Cardiac muscle cell (in vitro differentiated cells and primary cell): ENCODE measurements around the gene B9D1. TPM values are rescaled to one million over a fixed set of nuclear protein-coding genes. Genes with fewer than 3 reads are reported as not detected.

Source experiments
- DNase-seq, 2 donors: peaks; one replicate each; pipeline versions ENCODE4 v3.0.0 to v3.0.0-alpha.2; 2010 to 2017; ENCODE audit warnings: low read depth in 1 of 2, low spot score in 1 of 2
- H3K27ac ChIP-seq: fragments of 200-600 bp; sonication (generic); 2 replicates; pipeline ENCODE4 v1.5.1; 2016
- H3K27me3 ChIP-seq: fragments of 200-600 bp; sonication (generic); 2 replicates; pipeline ENCODE4 v1.6.0; 2016; ENCODE audit warnings: control low read depth
- H3K36me3 ChIP-seq: fragments of 200-600 bp; sonication (generic); 2 replicates; pipeline ENCODE4 v1.5.1; 2016; ENCODE audit warnings: control low read depth
- H3K4me1 ChIP-seq: fragments of 200-600 bp; sonication (generic); 2 replicates; pipeline ENCODE4 v1.8.1; 2017; ENCODE audit warnings: low read depth, mild to moderate bottlenecking, mixed run types
- H3K4me3 ChIP-seq: fragments of 200-600 bp; sonication (generic); 2 replicates; pipeline ENCODE4 v1.5.1; 2016; ENCODE audit warnings: mild to moderate bottlenecking
- H3K9me3 ChIP-seq: fragments of 200-600 bp; sonication (generic); 2 replicates; pipeline ENCODE4 v1.5.1; 2017; ENCODE audit warnings: low read depth, mild to moderate bottlenecking, control low read depth
- polyA plus RNA-seq: library from polyadenylated mRNA; unstranded; fragments of >200 nt; fragmentation: Nextera tagmentation; extraction: Ambion mirVana; gene quantifications from 2 replicates; pipeline ENCODE4 v1.2.1, GENCODE V29; 2016
- total RNA-seq: library from RNA; depleted of rRNA; stranded (reverse); fragments of >200 nt; gene quantifications from 2 replicates; pipeline ENCODE4 v1.2.3, GENCODE V29; 2016
- TF ChIP-seq, protein P1 (sequence below): IDR thresholded peaks from 2 replicates; pipeline ENCODE4 v1.5.1; 2012; ENCODE audit warnings: low read depth, mild to moderate bottlenecking, low read length

The B9D1 gene
- total and polyA plus RNA-seq, 2 experiments from 2014 or later: 54.5 to 65.7 TPM

DNA sequence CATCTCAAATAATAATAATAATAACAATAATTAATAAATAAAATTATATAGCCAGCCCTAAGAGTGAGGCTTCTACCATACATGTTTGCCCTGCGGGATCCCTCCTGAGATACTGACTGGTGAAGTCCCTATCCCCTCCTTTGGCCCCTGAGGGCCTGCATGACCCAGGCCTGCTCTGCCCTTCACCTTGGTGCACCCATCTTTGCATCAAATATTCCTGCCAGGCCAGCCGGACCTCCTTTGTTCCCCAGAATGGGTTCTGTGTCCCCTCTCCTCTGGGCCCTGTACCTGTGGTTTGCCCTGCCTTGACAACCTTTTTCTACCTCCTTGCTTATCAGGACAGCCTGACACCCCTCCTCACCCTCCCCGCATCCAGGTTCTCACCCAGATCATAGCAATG is 46.5 kb upstream of the B9D1 start:
- H3K27ac ChIP-seq: no peak overlapping the region
- no peak overlapping the region for H3K4me3 ChIP-seq
- TF ChIP-seq, protein P1, sequence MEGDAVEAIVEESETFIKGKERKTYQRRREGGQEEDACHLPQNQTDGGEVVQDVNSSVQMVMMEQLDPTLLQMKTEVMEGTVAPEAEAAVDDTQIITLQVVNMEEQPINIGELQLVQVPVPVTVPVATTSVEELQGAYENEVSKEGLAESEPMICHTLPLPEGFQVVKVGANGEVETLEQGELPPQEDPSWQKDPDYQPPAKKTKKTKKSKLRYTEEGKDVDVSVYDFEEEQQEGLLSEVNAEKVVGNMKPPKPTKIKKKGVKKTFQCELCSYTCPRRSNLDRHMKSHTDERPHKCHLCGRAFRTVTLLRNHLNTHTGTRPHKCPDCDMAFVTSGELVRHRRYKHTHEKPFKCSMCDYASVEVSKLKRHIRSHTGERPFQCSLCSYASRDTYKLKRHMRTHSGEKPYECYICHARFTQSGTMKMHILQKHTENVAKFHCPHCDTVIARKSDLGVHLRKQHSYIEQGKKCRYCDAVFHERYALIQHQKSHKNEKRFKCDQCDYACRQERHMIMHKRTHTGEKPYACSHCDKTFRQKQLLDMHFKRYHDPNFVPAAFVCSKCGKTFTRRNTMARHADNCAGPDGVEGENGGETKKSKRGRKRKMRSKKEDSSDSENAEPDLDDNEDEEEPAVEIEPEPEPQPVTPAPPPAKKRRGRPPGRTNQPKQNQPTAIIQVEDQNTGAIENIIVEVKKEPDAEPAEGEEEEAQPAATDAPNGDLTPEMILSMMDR: no peak
- no peaks in the 10 kb centered on the region for H3K9me3 ChIP-seq
- no peaks in the 10 kb centered on the region for H3K36me3 ChIP-seq
- no peaks in the 10 kb centered on the region for H3K27me3 ChIP-seq
- H3K4me1 ChIP-seq: no peaks in the 10 kb centered on the region
- no peak for DNase-seq

DNA sequence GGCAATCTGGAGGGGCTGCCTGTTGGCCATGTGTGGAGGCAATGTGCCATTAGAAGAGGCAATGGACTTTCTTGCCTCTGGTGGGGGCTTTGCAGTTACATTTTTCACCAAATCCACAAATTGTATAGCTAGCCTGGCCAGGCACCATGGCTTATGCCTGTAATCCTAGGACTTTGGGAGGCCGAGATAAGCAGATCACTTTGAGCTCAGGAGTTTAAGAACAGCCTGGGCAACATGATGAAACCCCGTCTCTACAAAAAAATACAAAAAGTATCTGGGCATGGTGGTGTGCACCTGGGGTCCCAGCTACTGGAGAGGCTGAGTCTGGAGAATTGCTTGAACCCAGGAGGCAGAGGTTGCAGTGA is 45.8 kb upstream of the B9D1 start:
- Histone ChIP-seq H3K4me3 (no peak overlapping the region), H3K27ac (no peak overlapping the region), H3K36me3 (no peaks in the 10 kb centered on the region), H3K4me1 (no peaks in the 10 kb centered on the region), H3K27me3 (no peaks in the 10 kb centered on the region), H3K9me3 (no peaks in the 10 kb centered on the region)
- TF ChIP-seq, protein P1: no peak
- no peak for DNase-seq

DNA sequence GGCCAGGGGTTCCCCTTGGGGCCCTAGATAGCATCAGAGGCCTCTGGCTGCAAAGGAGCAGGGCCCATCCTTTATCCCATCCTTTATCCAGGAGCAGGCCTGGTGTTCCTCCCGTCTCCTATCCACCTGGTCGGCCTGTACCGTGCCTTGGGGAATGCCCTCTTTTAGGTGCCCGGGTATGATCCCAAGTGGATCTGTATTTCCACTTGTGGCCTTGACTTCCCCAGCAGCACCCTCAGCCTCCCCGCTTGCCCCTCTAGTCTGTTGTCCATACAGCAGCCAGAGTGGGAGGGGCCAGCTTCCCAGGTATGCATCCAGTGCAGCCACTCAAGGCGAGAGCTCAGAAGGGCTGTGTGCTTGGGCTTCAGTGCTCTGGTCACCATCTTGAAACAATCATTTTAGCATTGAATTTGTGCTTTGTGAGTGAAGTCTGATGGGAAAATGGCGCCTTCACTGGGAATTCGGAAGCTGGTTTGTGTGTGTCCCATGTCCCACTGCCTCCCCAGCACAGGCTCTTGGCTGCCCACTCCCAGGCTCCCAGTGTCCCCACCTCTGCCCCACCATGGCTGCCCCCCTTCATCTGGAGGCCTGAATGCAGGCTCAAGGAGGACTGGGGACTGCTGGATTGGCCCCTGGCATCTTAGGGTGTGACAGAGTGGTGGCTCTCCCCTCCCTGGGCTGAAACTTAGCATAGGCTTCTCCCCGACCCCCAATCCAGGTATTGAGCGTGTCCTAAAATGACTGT is 45.2 kb upstream of the B9D1 start:
- H3K4me3 ChIP-seq: no peak overlapping the region
- DNase-seq: no peak
- H3K4me1 ChIP-seq: no peaks in the 10 kb centered on the region
- H3K9me3 ChIP-seq: no peaks in the 10 kb centered on the region
- H3K36me3 ChIP-seq: no peaks in the 10 kb centered on the region
- H3K27ac ChIP-seq: no peak overlapping the region
- TF ChIP-seq, protein P1: no peak
- no peaks in the 10 kb centered on the region for H3K27me3 ChIP-seq

DNA sequence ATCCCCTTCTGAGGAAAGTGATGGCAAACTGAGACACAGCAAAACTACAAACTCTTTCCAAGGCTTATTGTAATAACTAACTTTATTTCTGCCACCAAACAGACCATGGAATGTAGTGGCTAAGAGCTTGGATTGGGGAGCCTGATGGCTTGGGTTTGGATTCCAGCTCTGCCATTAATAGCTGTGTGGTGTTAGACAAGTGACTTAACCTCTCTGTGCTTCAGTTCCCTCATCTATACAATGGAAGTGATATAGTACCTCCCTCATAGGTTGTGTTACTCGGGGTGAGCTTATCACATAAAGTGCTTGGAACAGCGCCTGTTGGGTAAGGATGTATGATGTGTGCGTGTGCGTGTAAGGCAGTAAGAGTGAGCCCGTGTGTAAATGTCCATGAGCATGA is 42.6 kb upstream of the B9D1 start:
- peaks cover 8% of the 10 kb centered on the region for H3K4me1 ChIP-seq
- DNase-seq: no peak
- TF ChIP-seq, protein P1: no peak
- no peaks in the 10 kb centered on the region for H3K36me3 ChIP-seq
- no peak overlapping the region for H3K27ac ChIP-seq
- H3K27me3 ChIP-seq: no peaks in the 10 kb centered on the region
- H3K9me3 ChIP-seq: no peaks in the 10 kb centered on the region
- no peak overlapping the region for H3K4me3 ChIP-seq

DNA sequence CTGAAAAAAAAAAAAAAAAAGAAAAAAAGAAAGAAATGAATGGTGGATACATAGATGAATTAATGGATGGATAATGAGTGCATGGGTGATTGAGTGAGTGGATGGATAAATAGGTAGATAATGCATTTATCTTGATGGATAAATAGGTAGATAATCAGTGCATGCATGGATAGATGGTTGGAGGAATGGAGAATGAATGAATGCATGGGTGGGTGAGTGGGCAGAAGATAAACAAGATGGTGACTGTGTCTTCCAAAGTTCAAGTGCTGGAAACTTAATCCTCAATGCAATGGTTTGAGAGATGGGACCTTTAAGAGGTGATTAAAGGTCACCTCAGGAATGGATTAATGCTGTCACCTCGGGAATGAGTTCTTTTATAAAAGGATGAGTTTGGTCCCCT is 41.7 kb upstream of the B9D1 start:
- TF ChIP-seq, protein P1: no peak
- H3K4me3 ChIP-seq: no peak overlapping the region
- no peaks in the 10 kb centered on the region for H3K27me3 ChIP-seq
- DNase-seq: no peak
- H3K9me3 ChIP-seq: no peaks in the 10 kb centered on the region
- peaks cover 8% of the 10 kb centered on the region for H3K4me1 ChIP-seq
- H3K36me3 ChIP-seq: no peaks in the 10 kb centered on the region
- no peak overlapping the region for H3K27ac ChIP-seq
